HG02840 (cell line): ENCODE measurements around the gene ALDH1A1.

Source experiments
- ATAC-seq: cut with Tn5 transposase; IDR thresholded peaks from one replicate; pipeline ENCODE4 v1.9.1; 2021; ENCODE audit warnings: mild to moderate bottlenecking, moderate library complexity, moderate number of reproducible peaks; ENCODE audit not compliant: unreplicated experiment, low FRiP score

ALDH1A1 gene

GRCh38 chr9:72952914-72953313 lies at the start of gene ALDH1A1:
TSS of gene ALDH1A1 (minus strand) at chr9:72953053. CDS start at chr9:72953000, 53 bp downstream.
- no peak for ATAC-seq

GRCh38 chr9:73001860-73002259 lies 49.0 kb upstream of the ALDH1A1 start:
- no peak for ATAC-seq

GRCh38 chr9:72998363-72998762 lies 45.5 kb upstream of the ALDH1A1 start:
- no peak for ATAC-seq

- ATAC-seq, result no peak
Observed at GRCh38 chr9:72997387-72997995, 44.6 kb upstream of the ALDH1A1 start.

- no peak for ATAC-seq
Observed at GRCh38 chr9:72996684-72997314, 43.9 kb upstream of the ALDH1A1 start.

- no peak for ATAC-seq
Observed at GRCh38 chr9:72996114-72996513, 43.3 kb upstream of the ALDH1A1 start.

GRCh38 chr9:72995131-72996024 lies 42.5 kb upstream of the ALDH1A1 start:
- no peak for ATAC-seq

- no peak for ATAC-seq
Observed at GRCh38 chr9:72991772-72992171, 38.9 kb upstream of the ALDH1A1 start.

- no peak for ATAC-seq
Observed at GRCh38 chr9:72990397-72991182, 37.7 kb upstream of the ALDH1A1 start.

GRCh38 chr9:72986522-72987116 lies 33.8 kb upstream of the ALDH1A1 start:
- no peak for ATAC-seq

GRCh38 chr9:72985746-72986145 lies 32.9 kb upstream of the ALDH1A1 start:
- ATAC-seq, result no peak

- no peak for ATAC-seq
Observed at GRCh38 chr9:72984991-72985390, 32.1 kb upstream of the ALDH1A1 start.

GRCh38 chr9:72984226-72984947 lies 31.5 kb upstream of the ALDH1A1 start:
- ATAC-seq, result no peak

- no peak for ATAC-seq
Observed at GRCh38 chr9:72983512-72984225, 30.8 kb upstream of the ALDH1A1 start.

GRCh38 chr9:72983056-72983455 lies 30.2 kb upstream of the ALDH1A1 start:
- ATAC-seq, result no peak

GRCh38 chr9:72982146-72982799 lies 29.4 kb upstream of the ALDH1A1 start:
- no peak for ATAC-seq

GRCh38 chr9:72981433-72981832 lies 28.6 kb upstream of the ALDH1A1 start:
- no peak for ATAC-seq

GRCh38 chr9:72980600-72981265 lies 27.9 kb upstream of the ALDH1A1 start:
- no peak for ATAC-seq
